Measurements from ENCODE around the gene NAPG.

DNA sequence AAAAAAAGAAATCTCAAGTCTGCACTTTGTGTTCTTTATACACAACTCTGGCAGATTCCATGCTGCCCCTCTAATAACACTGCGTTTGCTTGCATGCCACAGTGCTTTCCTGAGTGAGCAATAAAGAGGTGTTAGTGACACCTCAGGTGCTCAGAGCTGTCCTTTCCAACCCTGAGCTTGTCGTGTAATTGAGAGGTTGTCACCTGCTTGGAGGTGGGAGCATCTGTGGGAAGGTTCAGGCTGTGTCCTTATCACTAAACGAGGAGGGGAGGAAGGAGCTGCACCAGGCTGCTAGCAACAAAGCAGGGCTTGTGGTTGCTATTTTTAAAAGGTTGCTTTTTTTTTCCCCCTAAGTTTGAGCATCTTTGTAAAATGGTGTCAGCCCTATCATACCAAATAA lies 39.5 kb upstream of the NAPG start:
- no peak for TF ChIP-seq EP300 (IDR thresholded peaks at IDR 0.05)
- TF ChIP-seq, protein P1, sequence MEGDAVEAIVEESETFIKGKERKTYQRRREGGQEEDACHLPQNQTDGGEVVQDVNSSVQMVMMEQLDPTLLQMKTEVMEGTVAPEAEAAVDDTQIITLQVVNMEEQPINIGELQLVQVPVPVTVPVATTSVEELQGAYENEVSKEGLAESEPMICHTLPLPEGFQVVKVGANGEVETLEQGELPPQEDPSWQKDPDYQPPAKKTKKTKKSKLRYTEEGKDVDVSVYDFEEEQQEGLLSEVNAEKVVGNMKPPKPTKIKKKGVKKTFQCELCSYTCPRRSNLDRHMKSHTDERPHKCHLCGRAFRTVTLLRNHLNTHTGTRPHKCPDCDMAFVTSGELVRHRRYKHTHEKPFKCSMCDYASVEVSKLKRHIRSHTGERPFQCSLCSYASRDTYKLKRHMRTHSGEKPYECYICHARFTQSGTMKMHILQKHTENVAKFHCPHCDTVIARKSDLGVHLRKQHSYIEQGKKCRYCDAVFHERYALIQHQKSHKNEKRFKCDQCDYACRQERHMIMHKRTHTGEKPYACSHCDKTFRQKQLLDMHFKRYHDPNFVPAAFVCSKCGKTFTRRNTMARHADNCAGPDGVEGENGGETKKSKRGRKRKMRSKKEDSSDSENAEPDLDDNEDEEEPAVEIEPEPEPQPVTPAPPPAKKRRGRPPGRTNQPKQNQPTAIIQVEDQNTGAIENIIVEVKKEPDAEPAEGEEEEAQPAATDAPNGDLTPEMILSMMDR (IDR thresholded peaks at IDR 0.05) = no peak
- TF ChIP-seq POLR2A (IDR thresholded peaks at IDR 0.05) = no peak
